ENCODE results near the gene HOXD3. TPM values are rescaled to one million over a fixed set of nuclear protein-coding genes. Genes with fewer than 3 reads are reported as not detected.

Gene HOXD3
- total RNA-seq, 4 donors from 2014 or later = 10.5 to 11.7 (median 11.0) TPM

DNA sequence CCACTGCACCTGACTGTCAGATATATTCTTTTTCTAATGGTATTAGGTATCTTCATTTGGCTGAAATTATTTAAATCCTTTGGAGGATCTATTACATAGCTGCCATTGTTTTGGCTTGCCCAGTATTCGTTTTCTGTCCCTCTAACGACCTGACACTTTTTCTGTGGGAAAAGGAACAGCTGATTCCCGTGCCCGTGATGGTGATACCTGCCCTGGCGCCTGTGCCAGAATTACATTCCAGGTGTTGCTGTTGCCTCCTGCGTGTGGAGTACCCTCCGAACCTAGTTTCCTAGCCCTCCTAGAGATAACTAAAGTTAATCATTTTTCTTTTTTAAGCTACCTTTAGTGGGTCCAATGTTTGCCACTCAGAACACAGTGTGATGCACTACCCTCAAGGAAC is 45.4 kb downstream of the HOXD3 start:
- TF ChIP-seq, protein P1, sequence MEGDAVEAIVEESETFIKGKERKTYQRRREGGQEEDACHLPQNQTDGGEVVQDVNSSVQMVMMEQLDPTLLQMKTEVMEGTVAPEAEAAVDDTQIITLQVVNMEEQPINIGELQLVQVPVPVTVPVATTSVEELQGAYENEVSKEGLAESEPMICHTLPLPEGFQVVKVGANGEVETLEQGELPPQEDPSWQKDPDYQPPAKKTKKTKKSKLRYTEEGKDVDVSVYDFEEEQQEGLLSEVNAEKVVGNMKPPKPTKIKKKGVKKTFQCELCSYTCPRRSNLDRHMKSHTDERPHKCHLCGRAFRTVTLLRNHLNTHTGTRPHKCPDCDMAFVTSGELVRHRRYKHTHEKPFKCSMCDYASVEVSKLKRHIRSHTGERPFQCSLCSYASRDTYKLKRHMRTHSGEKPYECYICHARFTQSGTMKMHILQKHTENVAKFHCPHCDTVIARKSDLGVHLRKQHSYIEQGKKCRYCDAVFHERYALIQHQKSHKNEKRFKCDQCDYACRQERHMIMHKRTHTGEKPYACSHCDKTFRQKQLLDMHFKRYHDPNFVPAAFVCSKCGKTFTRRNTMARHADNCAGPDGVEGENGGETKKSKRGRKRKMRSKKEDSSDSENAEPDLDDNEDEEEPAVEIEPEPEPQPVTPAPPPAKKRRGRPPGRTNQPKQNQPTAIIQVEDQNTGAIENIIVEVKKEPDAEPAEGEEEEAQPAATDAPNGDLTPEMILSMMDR (IDR thresholded peaks at IDR 0.05) = no peak
- TF ChIP-seq EP300 (IDR thresholded peaks at IDR 0.05) = no peak
- no peak for TF ChIP-seq POLR2A (IDR thresholded peaks at IDR 0.05)
- no peak for DNase-seq (ENCODE audit: low spot score in 2 of 2)

DNA sequence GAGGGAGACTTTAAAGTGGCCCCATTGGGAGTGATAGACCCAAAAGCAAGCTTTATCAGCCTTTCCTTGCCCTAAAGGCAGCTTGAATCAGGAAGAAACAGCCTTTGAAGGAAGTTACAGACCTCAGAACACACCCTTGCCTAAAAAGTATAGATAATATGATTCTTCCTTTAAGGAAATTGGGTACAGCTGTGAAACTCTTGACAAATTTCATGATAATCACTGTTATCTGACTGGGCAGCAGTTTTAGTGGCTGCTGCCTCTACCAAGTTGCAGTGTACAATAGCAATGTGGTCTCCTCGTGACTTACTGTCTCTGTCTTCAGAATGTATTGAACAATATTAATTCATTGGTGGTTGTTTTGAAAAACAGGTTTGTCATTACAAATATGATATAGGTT is 48.0 kb downstream of the HOXD3 start:
- no peaks in the 10 kb centered on the region for H3K36me3 ChIP-seq
- no peak for DNase-seq (ENCODE audit: low spot score in 2 of 2)
- H3K9me3 ChIP-seq = peaks cover 0 to 14% (median 0%) of the 10 kb centered on the region in 4 donors
- peaks cover 0 to 7% of the 10 kb centered on the region in 2 donors for H3K27me3 ChIP-seq
- TF ChIP-seq, protein P1 (IDR thresholded peaks at IDR 0.05) = no peak
- TF ChIP-seq EP300 (IDR thresholded peaks at IDR 0.05) (no peak), POLR2A (IDR thresholded peaks at IDR 0.05) (no peak)
- 87 to 89% methylated on average over 1 of the region's 1 CpG for WGBS, 2 donors
- H3K4me3 ChIP-seq = no peak overlapping the region
- H3K27ac ChIP-seq = no peak overlapping the region
- H3K4me1 ChIP-seq = no peaks in the 10 kb centered on the region

More for the DNA sequence above, 45.4 kb downstream of the HOXD3 start:
- Histone ChIP-seq H3K9me3 (peaks cover 0 to 14% (median 0%) of the 10 kb centered on the region in 4 donors), H3K4me3 (no peak overlapping the region), H3K4me1 (no peaks in the 10 kb centered on the region), H3K27me3 (peaks cover 0 to 11% of the 10 kb centered on the region in 2 donors), H3K36me3 (no peaks in the 10 kb centered on the region), H3K27ac (no peak overlapping the region)
- 89 to 93% methylated on average over 7 of the region's 7 CpGs for WGBS, 2 donors

DNA sequence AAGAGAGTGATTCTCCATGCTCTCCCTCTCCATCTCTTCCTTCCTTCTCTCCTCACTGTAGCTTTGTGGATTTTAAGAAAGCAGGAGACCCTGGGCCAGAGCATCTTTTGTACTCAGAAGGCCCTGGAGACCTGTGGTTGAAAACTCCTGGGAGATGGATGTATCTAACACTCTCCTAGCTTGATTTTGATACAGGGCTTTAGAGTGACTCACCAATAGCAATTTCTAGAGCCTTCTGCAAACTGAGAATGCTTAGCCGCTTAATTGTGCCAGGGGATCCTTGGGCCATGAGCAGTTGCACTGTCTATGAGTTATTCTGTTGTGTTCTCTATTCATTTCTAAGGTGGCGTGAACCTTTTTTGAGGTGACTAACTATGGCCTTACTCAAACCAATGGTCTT is 49.0 kb downstream of the HOXD3 start:
- no peaks in the 10 kb centered on the region for H3K4me1 ChIP-seq
- 96 to 99% methylated on average over 2 of the region's 2 CpGs for WGBS, 2 donors
- peaks cover 0 to 10% of the 10 kb centered on the region in 2 donors for H3K27me3 ChIP-seq
- H3K36me3 ChIP-seq = no peaks in the 10 kb centered on the region
- H3K4me3 ChIP-seq = no peak overlapping the region
- no peak for DNase-seq (ENCODE audit: low spot score in 2 of 2)
- H3K27ac ChIP-seq = no peak overlapping the region
- H3K9me3 ChIP-seq = peaks cover 0 to 14% (median 0%) of the 10 kb centered on the region in 4 donors
- TF ChIP-seq, protein P1 (IDR thresholded peaks at IDR 0.05) = no peak
- TF ChIP-seq EP300 (IDR thresholded peaks at IDR 0.05) = no peak
- TF ChIP-seq POLR2A (IDR thresholded peaks at IDR 0.05) = no peak

DNA sequence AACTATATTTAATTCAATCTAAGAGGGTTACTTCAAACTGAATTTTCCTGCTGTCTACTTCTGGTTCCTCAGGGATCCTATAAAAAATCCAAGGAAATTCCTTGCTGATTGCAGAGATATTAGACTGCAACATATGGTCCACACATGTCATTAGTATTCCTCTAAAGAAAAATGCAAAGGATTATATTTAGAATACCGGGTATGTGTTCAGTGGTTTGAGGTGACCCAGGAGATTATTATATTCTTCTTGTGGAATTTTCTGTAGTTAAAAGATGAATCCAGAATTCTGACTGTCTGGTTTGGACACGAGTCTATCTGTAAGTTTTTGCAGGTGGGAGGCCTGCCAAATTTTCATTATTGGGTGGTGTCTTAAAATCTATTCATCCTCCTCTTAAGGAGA is 49.6 kb downstream of the HOXD3 start:
- Histone ChIP-seq H3K36me3 (no peaks in the 10 kb centered on the region), H3K4me3 (no peak overlapping the region), H3K27me3 (peaks cover 0 to 10% of the 10 kb centered on the region in 2 donors), H3K9me3 (peaks cover 0 to 14% (median 0%) of the 10 kb centered on the region in 4 donors), H3K27ac (no peak overlapping the region), H3K4me1 (no peaks in the 10 kb centered on the region)
- TF ChIP-seq, protein P1 (IDR thresholded peaks at IDR 0.05) = no peak
- no peak for TF ChIP-seq EP300 (IDR thresholded peaks at IDR 0.05)
- TF ChIP-seq POLR2A (IDR thresholded peaks at IDR 0.05) = no peak
- 53 to 67% methylated on average over 2 of the region's 2 CpGs for WGBS, 2 donors
- no peak for DNase-seq (ENCODE audit: low spot score in 2 of 2)

DNA sequence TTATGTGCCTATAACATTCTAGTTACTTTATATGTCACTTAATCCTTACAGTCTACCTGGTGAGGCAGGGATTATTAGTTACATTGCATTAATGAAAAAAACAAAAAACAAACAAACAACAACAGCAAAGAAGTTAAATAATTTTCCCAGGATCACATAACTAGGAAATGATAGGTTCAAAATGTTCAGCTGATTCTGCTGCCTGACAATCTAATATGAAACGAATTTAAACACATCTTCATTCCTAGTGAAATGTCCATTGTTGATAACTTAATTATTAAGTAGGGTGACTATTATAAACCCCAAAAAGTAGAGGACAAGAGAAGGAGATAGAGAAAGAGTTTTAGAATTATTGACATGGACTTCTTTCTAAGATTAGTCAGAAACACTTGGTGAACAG is 54.0 kb downstream of the HOXD3 start:
- no peaks in the 10 kb centered on the region for H3K36me3 ChIP-seq
- TF ChIP-seq EP300 (IDR thresholded peaks at IDR 0.05) = no peak
- TF ChIP-seq POLR2A (IDR thresholded peaks at IDR 0.05) = no peak
- TF ChIP-seq, protein P1 (IDR thresholded peaks at IDR 0.05) = no peak
- no peaks in the 10 kb centered on the region for H3K9me3 ChIP-seq
- 75 to 87% methylated on average over 1 of the region's 1 CpG for WGBS, 2 donors
- H3K4me3 ChIP-seq = no peak overlapping the region
- no peak overlapping the region for H3K27ac ChIP-seq
- H3K4me1 ChIP-seq = no peaks in the 10 kb centered on the region
- DNase-seq (ENCODE audit: low spot score in 2 of 2) = no peak
- peaks cover 0 to 10% of the 10 kb centered on the region in 2 donors for H3K27me3 ChIP-seq
